OCI-LY1 (cell line): ENCODE data around the gene UBE2G2.

Source experiments
- H2AFZ ChIP-seq: fragments of 200-600 bp; sonication (generic), shearing (Covaris generic); 2 replicates; pipeline ENCODE4 v1.6.0; 2014; ENCODE audit warnings: antibody characterized with exemption, mild to moderate bottlenecking, low read length
- H3F3A ChIP-seq: fragments of 200-600 bp; sonication (generic), shearing (Covaris generic); 2 replicates; pipeline ENCODE4 v1.6.0; 2014; ENCODE audit warnings: mild to moderate bottlenecking, antibody characterized with exemption, low read length, moderate library complexity; ENCODE audit not compliant: insufficient read depth
- H3K27ac ChIP-seq: fragments of 200-600 bp; sonication (generic); 2 replicates; pipeline ENCODE4 v1.5.1; 2014; ENCODE audit warnings: low read length, mixed run types, mild to moderate bottlenecking, low read depth; ENCODE audit not compliant: poor library complexity, severe bottlenecking
- H3K27me3 ChIP-seq: fragments of 200-600 bp; sonication (generic); 2 replicates; pipeline ENCODE4 v1.6.0; 2014; ENCODE audit warnings: antibody characterized with exemption, mild to moderate bottlenecking, low read length, moderate library complexity; ENCODE audit not compliant: insufficient read depth
- H3K36me3 ChIP-seq: fragments of 200-600 bp; sonication (generic); 2 replicates; pipeline ENCODE4 v1.6.1; 2014; ENCODE audit warnings: mild to moderate bottlenecking, antibody characterized with exemption, low read length, moderate library complexity, mixed read lengths; ENCODE audit not compliant: insufficient read depth
- H3K4me1 ChIP-seq: fragments of 200-600 bp; sonication (generic); 2 replicates; pipeline ENCODE4 v1.5.1; 2014; ENCODE audit warnings: mild to moderate bottlenecking, low read length, moderate library complexity; ENCODE audit not compliant: insufficient read depth, severe bottlenecking
- H3K4me2 ChIP-seq: fragments of 200-600 bp; sonication (generic), shearing (Covaris generic); 2 replicates; pipeline ENCODE4 v1.6.1; 2014; ENCODE audit warnings: low read length
- H3K4me3 ChIP-seq: fragments of 200-600 bp; sonication (generic); 2 replicates; pipeline ENCODE4 v1.5.1; 2014; ENCODE audit warnings: low read length, low read depth, mild to moderate bottlenecking, mixed read lengths; ENCODE audit not compliant: poor library complexity, severe bottlenecking
- H3K79me2 ChIP-seq: fragments of 200-600 bp; shearing (Covaris generic); 2 replicates; pipeline ENCODE4 v1.6.1; 2016; ENCODE audit warnings: mixed run types, low read length, mixed read lengths; ENCODE audit not compliant: insufficient read depth
- H3K9ac ChIP-seq: fragments of 200-600 bp; sonication (generic), shearing (Covaris generic); 2 replicates; pipeline ENCODE4 v1.6.1; 2014; ENCODE audit warnings: mild to moderate bottlenecking, low read length, mixed read lengths
- H3K9me2 ChIP-seq: fragments of 200-600 bp; sonication (generic), shearing (Covaris generic); 2 replicates; pipeline ENCODE4 v1.6.1; 2014; ENCODE audit warnings: low read depth, mild to moderate bottlenecking, low read length, mixed read lengths
- H3K9me3 ChIP-seq: fragments of 200-600 bp; shearing (Covaris generic); 2 replicates; pipeline ENCODE4 v1.6.1; 2014; ENCODE audit warnings: low read length, mixed read lengths
- H4K20me1 ChIP-seq: fragments of 200-600 bp; sonication (generic), shearing (Covaris generic); 2 replicates; pipeline ENCODE4 v1.6.0; 2016; ENCODE audit warnings: mild to moderate bottlenecking, low read length; ENCODE audit not compliant: insufficient read depth
- CTCF ChIP-seq: fragments of 200-600 bp; sonication (generic), shearing (Covaris generic); IDR thresholded peaks from 2 replicates; pipeline ENCODE4 v1.5.1; 2017; ENCODE audit warnings: mild to moderate bottlenecking, antibody characterized with exemption, low read length, moderate library complexity, mixed read lengths
- EZH2 ChIP-seq: fragments of 200-600 bp; sonication (generic), shearing (Covaris generic); IDR thresholded peaks from 2 replicates; pipeline ENCODE4 v1.8.0; 2017; ENCODE audit warnings: borderline replicate concordance, mixed run types, mild to moderate bottlenecking, antibody characterized with exemption, low read length, moderate library complexity, mixed read lengths

The UBE2G2 gene

GRCh38 chr21:44779417-44780136 is 22.0 kb downstream of the UBE2G2 start:
- H3K4me1 ChIP-seq: no peaks in the 10 kb centered on the region
- peaks cover 88% of the 10 kb centered on the region for H3K36me3 ChIP-seq
- H3K79me2 ChIP-seq: peaks cover 33% of the 10 kb centered on the region
- no peaks in the 10 kb centered on the region for H3F3A ChIP-seq
- H4K20me1 ChIP-seq: peaks cover 2% of the 10 kb centered on the region; the same call in 1 of the 2 replicates
- no peak overlapping the region for H3K27ac ChIP-seq
- no peak overlapping the region for H3K9ac ChIP-seq
- H2AFZ ChIP-seq: no peak overlapping the region
- no peaks in the 10 kb centered on the region for H3K27me3 ChIP-seq
- H3K9me2 ChIP-seq: no peaks in the 10 kb centered on the region
- H3K4me3 ChIP-seq: no peak overlapping the region
- TF ChIP-seq EZH2 (no peak), CTCF (no peak)
- H3K4me2 ChIP-seq: no peak overlapping the region
- H3K9me3 ChIP-seq: no peaks in the 10 kb centered on the region

- no peak overlapping the region for H3K4me3 ChIP-seq
- no peak overlapping the region for H2AFZ ChIP-seq
- H3K4me2 ChIP-seq: no peak overlapping the region
- H3K36me3 ChIP-seq: peaks cover 88% of the 10 kb centered on the region
- peaks cover 2% of the 10 kb centered on the region; the same call in 1 of the 2 replicates for H4K20me1 ChIP-seq
- no peaks in the 10 kb centered on the region for H3K9me3 ChIP-seq
- H3K9ac ChIP-seq: no peak overlapping the region
- no peaks in the 10 kb centered on the region for H3K27me3 ChIP-seq
- no peak overlapping the region for H3K27ac ChIP-seq
- H3K9me2 ChIP-seq: no peaks in the 10 kb centered on the region
- H3K79me2 ChIP-seq: peaks cover 27% of the 10 kb centered on the region
- H3F3A ChIP-seq: no peaks in the 10 kb centered on the region
- no peaks in the 10 kb centered on the region for H3K4me1 ChIP-seq
- no peak for TF ChIP-seq CTCF
- TF ChIP-seq EZH2: no peak
Measured at GRCh38 chr21:44778983-44779382, 22.6 kb downstream of the UBE2G2 start.

- no peak for TF ChIP-seq CTCF
- no peak for TF ChIP-seq EZH2
- Histone ChIP-seq H3K9ac (no peak overlapping the region), H3K79me2 (peaks cover 24% of the 10 kb centered on the region), H3K4me1 (no peaks in the 10 kb centered on the region), H2AFZ (no peak overlapping the region), H3K9me3 (no peaks in the 10 kb centered on the region), H3K4me3 (no peak overlapping the region), H3K4me2 (no peak overlapping the region), H3K9me2 (no peaks in the 10 kb centered on the region), H3F3A (no peaks in the 10 kb centered on the region), H3K27ac (no peak overlapping the region), H4K20me1 (peaks cover 2% of the 10 kb centered on the region; the same call in 1 of the 2 replicates), H3K36me3 (peaks cover 88% of the 10 kb centered on the region), H3K27me3 (no peaks in the 10 kb centered on the region)
Measured at GRCh38 chr21:44778499-44778911, 23.1 kb downstream of the UBE2G2 start.
